NCI-H146 (cell line): ENCODE measurements around the gene NTF3.
A peak's percentile ranks its signal among the peaks of the same experiment; 100 is the strongest.

Experiments
- DNase-seq: peaks from one replicate; lab custom pipeline; 2025; lab: John Stamatoyannopoulos, UW

NTF3 gene

DNA sequence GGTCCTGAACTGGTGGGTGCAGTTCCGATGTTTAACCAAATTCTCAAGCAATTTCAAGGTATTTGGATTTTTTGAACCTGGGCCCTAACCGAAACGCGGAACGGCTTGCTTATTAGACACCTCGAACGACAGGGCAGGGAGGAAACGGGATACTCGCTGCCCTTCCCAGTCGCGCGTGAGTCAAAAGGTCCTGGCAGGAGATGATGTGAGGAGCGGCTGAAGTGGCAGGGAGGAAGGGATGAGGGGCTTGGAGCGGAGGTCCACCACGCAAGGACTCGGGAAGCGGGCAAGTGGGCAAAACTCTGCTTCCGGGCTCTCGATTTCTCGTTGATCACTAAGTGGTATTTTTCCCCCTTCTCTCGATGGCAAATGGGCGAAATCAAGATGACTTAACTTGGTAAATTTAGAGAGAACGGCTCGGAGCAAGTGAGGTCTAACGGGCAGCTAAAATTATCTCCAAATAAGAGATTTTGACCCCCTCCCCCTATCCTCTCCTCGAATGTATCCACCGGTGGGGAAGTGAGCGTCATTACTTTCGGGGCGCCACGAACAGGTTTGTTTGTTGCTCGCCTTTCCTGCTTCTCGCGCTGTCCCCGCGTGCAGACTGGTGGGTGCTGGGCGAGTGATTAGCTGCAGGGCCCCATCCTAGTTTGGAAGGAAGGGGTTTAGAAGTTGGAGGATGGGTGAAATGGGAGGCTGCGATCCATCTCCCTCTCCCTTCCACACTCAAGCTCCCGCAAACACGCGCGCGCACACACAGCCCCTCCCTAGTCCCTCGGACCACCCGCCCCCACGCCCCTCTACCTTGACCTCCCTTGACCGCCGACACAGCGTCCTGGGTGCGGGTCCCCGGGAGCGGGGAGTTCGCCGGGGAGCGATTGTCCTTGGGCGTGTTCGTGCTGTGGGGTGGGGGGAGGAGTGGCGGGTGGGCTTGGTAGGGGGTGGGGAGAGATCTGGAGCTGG, 986 bp upstream of the NTF3 start:
- DNase-seq: no peak

- DNase-seq: peak; percentile 77
Observed at GRCh38 chr12:5433081-5433844, 1.4 kb downstream of the NTF3 start.

DNA sequence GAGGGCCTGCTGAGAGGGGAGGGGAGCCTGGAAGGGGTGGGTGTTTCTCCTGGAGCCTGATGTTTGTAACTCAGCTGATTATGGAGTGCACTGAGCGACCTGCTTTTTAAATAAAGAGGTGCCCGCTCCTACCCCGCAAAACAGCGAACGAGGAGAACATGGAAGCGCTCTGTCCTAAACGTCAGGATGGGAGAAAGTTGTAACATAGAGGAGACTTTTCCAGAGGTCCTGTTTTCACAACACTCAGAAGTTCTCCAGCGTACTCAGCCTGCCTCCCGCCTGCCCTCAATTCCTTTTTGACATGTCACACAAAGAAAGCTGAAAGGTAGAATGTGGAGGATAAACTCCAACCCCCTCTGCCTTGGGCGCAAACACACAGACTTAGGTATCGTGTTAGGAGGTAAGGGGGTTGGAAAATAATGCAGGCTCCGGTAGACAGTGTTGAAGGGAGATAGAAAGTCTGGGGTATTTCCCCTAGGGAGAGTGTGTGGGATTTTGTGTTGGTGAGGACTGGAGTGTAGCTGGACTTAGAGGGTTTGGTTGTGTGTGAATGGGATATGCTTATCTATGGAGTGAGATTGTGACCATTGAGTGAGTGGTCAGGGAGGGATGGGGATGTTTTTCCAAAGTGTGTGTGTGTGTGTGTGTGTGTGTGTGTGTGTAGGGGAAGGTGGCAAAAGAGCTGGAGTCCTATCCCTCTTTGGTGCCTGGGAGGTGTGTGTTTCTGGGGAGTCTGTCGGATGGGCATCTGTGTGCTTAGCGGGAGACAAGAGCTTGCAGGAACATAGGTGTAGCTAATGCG, 2.1 kb downstream of the NTF3 start:
- DNase-seq: no peak

DNA sequence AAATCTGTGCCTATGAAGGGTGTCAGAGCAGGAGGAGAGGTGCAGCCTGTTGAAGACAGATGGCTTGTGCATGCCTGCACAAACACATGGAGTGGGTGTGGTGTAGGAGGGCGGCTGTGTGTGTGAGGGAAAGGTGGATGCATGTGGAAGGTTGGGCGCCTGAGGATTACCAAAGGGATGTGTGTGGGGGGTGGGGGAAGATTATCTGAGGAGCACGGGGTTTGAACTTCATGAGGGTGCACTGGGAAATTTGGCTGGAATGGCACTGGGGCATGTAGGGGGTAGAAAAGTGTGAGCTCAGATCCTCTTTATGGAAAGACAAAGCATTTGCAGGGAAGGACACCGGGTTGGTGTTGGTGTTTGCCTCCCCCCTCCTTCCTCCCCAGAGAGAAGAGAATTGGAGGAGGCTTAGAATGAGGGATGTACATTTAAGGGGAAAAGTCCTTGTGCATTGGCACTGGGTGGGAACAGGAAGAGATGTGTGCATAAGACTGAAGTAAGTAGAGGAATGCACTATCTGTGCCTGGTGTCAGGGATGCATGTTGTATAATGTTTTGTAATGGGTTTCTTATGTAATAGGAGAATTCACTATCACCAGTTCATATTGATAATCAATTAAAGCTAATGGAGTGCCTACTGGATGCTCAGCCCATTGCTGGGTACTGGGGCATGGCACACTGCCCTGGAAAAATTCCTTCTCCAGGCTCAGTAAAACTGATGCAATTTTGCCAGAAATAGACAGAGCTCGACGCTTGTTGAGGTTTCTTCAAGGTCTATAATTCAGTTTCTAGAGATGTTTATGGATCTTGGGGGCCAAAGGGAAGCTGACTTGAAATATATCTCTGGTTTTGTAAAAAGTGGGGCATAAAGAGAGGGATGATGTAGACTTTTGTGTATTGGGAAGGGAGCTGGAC, 3.0 kb downstream of the NTF3 start:
- no peak for DNase-seq

DNA sequence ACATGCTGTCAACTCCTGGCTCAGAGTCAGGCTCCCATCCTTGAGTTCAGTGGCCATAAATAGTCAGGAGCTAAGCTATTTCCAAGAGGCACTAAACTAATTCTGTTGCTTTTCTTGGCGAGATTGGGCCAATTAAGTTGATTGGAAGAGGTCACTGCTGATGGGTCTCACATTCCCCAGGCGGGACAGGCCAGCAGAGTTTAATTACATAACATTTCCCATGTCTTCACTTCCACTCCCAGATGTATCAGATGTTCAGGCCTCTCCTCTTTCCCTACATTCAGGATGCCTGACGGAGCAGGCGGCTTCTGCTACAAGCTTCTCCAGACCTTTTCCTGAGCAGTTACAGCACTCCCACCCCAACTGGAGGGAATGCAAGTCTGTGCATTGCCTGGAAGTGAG, 5.3 kb downstream of the NTF3 start:
- no peak for DNase-seq

DNA sequence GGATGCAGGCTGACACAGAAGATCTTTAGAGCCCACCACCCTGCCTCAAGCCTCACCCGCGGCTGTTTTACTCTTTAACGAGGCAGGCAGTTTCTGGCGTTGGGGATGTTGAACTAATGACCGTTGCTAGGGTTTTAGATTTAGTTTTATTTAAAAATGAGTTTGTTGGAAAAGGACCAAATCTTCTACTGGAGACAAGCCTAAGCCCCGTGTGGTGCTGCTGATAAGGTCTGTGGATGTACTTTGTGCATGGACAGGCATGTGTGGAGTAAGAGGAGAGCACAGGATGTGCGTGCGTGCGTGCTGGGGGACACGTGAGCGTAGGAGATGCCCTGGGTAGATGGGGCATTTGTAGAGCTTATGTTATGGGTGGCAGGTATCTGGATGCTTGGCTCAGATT, 5.7 kb downstream of the NTF3 start:
- no peak for DNase-seq

DNA sequence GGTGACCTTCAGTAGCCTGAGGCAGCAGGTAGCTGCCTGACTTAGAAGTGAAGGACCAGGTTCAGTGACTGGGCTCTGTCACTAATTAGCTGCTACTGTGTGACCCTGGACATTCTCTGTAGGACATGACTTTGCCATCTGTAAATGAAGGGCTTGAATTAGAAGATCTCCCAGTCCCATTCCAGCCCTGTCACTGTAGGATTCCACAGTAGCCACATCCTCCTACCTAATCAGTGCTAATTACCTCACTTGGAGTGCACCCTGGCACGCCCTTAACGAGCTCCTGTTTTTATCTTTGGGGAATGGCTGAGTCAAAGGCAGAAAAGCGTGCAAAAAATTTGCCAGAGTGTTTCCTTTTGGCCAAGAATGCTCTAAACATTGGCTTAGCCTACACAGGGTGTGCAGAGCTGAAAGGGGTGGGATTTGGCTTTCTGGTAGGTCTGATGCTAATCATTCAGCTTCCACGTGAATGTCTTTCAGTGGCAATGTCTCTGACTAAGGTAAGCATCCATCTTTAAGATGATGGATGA, 6.8 kb downstream of the NTF3 start:
- peak; percentile 35 for DNase-seq

DNA sequence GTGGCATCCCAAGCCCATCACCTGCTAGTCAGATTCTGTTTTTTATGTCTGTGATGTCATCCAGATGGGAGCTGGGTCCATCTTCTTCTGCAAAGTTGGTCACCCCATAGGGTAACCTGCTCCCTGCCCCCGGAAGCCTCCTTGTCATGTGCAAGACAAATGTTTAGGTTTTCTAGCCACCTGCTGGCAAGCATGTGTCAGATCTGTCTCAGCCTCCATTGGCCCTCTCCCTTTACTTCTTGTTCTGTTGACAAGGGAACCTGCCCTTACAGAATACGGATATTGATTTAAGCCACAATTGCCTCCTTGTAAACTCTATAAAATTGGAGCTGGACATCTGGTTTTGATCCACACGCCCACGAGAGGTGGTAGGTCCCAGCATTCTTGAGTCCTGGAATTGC, 7.5 kb downstream of the NTF3 start:
- peak; percentile 80 for DNase-seq

- no peak for DNase-seq
Observed at GRCh38 chr12:5439788-5440300, 7.9 kb downstream of the NTF3 start.

DNA sequence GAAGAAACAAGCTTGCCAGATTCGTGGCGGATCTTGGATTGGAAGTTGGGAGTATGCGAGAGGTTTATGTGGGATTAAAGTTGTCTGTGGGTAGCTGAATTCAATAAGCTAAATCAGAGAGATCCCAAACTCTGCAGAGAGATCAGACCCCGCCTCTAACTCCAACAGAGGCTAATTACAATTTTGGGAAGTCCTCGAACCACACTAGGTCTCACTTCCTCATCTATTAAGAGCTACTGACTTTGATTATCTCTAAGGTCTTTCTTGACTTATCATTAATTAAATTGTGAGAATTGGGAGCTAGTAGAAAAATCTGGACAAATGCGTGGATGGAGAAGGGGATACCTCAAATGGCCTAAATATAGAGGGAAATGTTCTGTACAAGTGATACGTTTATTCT, 9.1 kb downstream of the NTF3 start:
- no peak for DNase-seq

- DNase-seq: no peak
Observed at GRCh38 chr12:5441497-5442236, 9.8 kb downstream of the NTF3 start.

DNA sequence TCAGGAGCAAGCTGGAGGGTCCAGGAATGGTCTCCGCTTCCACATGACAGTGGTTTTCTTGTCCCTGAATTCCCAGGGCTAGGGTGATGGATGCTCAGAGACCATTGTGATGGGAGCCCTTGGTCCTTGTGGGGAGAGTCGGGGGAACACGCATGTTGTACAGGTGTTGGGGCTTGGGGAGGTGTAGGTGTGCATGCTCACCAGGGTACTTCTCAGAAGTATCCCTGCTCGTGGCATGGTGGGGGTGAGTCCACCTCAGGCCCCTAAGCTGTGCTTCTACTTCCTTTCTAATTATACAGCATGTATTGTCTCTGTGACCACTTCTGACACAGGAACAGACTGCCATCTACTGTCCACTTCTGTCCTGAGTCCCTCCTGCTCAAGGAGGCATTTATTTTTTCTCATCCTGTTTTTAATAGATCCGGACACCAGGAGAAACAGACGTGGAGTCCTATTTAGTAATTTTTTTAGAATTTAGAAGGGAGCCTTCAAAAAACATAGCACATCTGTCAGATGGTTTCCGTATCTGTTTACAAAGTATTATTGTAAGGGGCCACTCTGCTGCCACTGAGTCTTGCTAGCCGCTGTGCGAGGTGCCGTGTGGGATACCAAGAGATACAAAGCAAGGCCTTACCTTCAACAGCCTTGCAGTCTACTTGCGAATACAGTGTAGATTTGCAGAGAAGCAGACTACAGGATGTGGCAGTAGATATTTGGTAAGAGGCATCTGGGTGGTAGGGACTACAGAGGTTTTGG, 10.5 kb downstream of the NTF3 start:
- DNase-seq: peak; percentile 83

GRCh38 chr12:5444520-5444919, 12.6 kb downstream of the NTF3 start:
- DNase-seq: no peak

DNA sequence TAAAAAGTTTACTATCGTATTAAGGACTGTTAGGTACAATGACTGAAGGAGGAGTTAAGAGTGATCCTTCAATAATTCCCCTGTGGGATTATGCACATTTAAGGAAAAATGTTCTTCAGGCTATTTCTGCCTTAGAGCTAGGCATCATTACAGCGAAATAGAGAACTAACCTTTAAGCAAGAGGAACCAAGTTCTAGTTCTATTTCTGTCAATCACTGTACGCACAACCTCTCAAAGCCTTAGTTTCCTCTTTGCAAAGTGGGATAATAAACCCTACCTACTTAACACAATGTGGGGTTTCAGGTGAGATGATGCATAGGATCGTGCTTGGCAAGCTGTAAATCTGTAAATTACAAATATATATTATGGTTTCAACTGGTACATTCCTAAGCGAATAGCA, 15.4 kb downstream of the NTF3 start:
- no peak for DNase-seq

DNA sequence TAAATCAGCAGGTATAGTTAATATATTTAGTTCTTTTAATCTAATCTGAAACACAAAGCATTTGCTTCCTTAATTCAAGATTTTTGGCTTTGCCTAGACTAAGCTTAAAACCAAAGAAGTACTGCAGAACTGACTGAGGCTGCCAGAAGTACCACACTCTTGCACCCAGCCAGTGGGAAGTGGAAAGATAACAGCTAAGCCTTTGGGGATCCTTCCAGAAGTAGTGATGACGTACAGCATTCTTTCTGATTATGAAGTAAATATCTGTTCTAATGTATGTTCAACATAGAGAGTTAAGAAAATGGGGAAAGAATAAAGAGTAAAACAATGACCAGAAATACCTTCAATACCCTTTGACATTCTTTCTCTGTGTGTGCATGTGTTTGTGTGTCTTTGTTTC, 19.3 kb downstream of the NTF3 start:
- no peak for DNase-seq

DNA sequence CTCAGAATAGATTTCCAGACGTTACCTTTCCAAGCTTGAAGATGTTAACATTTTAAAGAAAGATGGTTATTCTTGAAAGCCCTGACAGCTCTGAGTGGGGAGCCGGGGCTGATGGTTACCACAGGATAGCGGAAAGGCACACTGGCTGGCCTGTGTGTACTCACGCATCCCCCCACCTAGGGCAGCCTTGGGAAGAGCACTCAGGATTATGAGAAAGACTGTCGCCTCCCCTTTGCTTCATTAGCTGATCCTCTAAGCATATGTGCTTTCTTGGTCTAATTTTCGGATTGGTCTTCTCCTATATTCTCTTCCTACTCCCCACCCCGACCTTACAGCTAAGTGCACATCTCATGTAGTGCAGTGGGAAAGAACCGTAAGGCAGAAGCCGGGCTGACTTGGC, 20.7 kb downstream of the NTF3 start:
- no peak for DNase-seq

DNA sequence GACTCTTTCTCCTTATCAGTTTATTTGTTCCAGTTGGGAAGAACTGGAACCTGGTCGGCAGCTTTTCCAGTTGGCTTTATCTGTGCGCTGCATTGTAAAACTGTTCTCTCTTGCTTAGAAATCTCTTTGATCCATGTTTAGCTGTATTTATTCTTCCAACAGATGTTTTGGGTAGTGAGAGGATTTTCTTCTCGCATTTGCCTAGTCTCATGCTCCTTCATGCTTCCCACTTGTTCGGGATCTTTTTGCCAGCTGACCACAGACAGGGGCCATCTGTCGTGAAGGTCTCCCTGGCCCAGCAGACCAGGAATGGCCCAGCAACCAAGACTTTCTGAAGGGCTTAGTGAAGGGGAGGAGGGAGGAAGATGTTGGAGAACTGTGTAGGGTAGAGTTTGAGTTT, 21.6 kb downstream of the NTF3 start:
- no peak for DNase-seq

DNA sequence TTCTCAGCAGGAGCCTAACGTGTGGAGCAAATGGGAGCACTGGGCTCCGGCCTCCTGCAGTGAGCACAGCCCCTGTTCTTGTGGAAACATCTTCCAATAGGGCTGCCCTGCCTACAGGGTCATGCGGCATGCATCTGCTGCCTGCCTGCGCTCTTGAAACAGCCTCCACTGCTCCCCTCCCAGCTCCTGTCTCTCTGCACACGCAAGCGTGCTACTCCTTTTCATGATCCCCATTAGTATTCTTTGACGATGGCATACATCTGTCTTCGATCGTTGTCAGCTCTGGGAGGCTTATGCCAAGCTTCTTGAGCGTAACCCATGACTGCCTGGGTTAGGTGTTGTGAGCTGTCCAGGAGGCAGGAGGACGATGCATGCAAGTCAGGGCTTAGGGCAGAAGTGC, 23.1 kb downstream of the NTF3 start:
- DNase-seq: no peak

DNA sequence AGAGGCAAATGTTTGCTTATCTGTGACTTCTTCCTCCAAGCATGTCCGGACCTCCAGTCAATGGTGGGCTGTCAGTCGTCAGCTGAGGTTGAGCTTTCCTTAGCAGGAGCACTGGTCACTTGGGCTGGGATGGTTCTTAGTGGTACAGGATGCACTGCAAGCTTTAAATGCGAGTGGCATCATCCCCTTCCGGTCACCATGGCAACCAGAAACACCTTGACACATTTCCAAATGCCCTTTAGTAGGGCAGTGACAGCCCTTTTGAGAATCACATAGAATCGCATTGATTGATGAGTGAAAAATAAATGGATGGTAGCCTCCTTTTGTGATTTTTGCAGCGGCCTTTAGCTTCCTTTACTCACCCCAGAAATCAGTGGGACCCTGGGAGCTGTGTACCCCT, 24.1 kb downstream of the NTF3 start:
- DNase-seq: peak; percentile 14
